ENCODE results near the gene SYCE1L.

GRCh38 chr16:77166726-77167125, 32.5 kb upstream of the SYCE1L start:
- TF ChIP-seq EZH2phosphoT487 (IDR thresholded peaks at IDR 0.05; ENCODE audit: borderline replicate concordance, low read length) (no peak), CTCF (IDR thresholded peaks at IDR 0.05; ENCODE audit: low read depth, low read length, poor library complexity, severe bottlenecking) (no peak)
